ENCODE results near the gene NF1. TPM values are rescaled to one million over a fixed set of nuclear protein-coding genes. Genes with fewer than 3 reads are reported as not detected.
"Not testable (repeated sequence)": the region's sequence is repeated elsewhere in the genome, so short reads cannot be mapped to it uniquely, and the experiment has no call there.

NF1 gene
- polyA plus RNA-seq, 4 donors, result 32.1 to 45.4 (median 39.9) TPM

DNA sequence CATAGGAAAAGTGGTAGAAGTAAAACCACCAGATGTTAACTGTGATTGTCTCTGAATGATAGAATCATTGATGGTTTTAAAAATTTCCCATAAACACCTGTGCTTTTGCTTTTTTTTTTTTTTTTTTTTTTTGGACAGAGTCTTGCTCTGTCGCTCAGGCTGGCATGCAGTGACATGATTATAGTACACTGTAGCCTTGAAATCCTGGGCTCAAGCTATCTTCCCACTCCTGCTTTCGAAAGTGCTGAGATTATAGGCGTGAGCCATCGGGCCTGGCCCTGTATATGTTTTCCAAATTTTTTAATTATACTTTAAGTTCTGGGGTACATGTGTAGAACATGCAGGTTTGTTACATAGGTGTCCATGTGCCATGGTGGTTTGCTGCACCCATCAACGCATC lies 80.5 kb downstream of the NF1 start:
- no peak for DNase-seq (ENCODE audit: low read depth in 4 of 4, low spot score in 2 of 4)

DNA sequence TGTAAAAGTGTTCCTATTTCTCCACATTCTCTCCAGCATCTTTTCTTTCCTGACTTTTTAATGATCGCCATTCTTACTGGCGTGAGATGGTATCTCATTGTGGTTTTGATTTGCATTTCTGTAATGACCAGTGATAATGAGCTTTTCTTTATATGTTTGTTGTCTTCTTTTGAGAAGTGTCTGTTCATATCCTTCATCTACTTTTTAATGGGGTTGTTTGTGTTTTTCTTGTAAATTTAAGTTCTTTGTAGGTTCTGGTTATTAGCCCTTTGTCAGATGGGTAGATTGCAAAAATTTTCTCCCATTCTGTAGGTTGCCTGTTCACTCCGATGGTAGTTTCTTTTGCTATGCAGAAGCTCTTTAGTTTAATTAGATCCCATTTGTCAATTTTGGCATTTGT lies 81.4 kb downstream of the NF1 start:
- not testable (repeated sequence) for DNase-seq (ENCODE audit: low read depth in 4 of 4, low spot score in 2 of 4)

DNA sequence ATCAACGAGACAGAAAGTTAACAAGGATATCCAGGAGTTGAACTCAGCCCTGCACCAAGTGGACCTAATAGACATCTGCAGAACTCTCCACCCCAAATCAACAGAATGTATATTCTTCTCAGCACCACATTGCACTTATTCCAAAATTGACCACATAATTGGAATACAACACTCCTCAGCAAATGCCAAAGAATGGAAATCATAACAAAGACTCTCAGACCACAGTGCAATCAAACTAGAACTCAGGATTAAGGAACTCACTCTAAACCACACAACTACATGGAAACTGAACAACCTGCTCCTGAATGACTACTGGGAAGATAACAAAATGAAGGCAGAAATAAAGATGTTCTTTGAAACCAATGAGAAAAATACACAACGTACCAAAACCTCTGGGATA lies 84.2 kb downstream of the NF1 start:
- not testable (repeated sequence) for DNase-seq (ENCODE audit: low read depth in 4 of 4, low spot score in 2 of 4)

DNA sequence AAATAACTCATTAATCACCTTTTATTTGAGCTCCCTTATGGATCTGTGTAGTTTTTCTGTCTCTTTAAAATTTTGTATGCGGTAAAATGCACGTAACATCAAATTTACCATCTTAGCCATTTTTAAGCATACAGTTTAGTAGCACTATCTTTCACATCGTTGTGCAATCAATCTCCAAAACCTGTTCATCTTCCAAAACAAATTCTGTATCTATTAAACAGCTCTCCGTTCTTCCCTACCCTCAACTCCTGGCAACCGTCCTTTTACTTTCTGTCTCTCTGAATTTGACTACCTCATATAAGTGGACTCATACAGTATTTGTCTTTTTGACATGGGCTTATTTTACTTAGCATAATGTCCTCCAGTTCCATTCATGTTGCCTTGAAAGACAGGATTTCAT lies 100.5 kb downstream of the NF1 start:
- DNase-seq (ENCODE audit: low read depth in 4 of 4, low spot score in 2 of 4), result no peak

DNA sequence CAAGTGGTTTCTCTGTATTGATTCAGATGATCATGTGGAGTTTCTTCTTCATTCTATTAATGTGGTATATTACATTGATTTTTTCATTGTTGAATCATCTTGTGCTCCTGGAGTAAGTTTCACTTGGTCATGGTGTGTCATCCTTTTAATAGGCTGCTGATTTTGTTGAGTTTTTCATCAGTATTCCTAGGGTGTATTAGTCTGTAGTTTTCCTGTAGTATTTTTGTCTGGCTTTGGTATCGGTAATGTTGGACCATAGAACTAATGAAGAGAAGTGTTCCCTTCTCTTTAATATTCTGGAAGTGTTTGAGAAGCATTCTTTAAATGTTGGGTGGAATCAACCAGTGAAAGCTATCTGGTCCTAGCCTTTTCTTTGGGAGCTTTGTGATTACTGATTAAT lies 103.2 kb downstream of the NF1 start:
- no peak for DNase-seq (ENCODE audit: low read depth in 4 of 4, low spot score in 2 of 4)

DNA sequence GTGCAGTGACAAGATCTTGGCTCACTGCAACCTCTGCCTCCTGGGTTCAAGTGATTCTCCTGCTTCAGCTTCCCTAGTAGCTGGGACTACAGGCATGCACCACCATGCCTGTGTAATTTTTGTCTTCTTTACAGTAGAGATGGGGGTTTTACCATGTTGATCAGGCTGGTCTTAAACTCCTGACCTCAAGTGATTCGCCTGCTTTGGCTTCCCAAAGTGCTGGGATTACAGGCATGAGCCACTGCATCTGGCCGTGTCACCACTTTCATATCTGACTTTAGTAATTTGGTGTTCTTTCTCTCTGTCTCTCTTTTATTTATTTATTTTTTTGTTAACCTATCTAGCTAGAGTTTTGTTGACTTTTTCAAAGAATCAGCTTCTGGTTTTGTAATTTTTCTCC lies 103.9 kb downstream of the NF1 start:
- DNase-seq (ENCODE audit: low read depth in 4 of 4, low spot score in 2 of 4), result not testable (repeated sequence)

GRCh38 chr17:31200287-31200686 lies 105.5 kb downstream of the NF1 start:
- DNase-seq (ENCODE audit: low read depth in 4 of 4, low spot score in 2 of 4), result no peak

GRCh38 chr17:31202968-31203367 lies 108.2 kb downstream of the NF1 start:
- no peak for DNase-seq (ENCODE audit: low read depth in 4 of 4, low spot score in 2 of 4)

DNA sequence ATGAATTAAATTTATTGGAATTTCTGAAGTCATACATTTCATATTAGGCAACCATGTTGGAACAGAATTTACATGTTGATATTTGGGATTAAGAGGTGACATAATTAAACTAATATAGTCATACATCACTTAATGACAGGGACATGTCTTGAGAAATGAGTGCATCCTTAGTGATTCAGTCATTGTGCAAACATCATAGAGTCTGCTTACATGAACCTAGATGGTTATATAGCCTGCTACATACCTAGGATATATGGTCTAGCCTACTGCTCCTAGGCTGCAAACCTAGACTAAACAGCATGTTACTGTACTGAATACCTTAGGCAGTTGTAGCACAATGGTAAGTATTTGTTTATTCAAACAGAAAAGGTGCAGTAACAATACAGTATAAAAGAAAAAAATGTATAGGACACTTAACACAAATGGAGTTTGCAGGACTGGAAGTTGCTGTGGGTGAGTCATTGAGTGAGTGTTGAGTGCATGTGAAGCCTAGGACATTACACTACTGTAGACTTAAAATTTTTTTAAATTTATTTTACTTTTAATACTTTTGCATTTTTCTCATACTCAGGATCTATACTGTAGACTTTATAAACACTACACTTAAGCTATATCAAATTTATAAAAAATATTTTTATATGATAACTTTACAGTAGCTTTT lies 116.7 kb downstream of the NF1 start:
- no peak for DNase-seq (ENCODE audit: low read depth in 4 of 4, low spot score in 2 of 4)

- DNase-seq (ENCODE audit: low read depth in 4 of 4, low spot score in 2 of 4), result peak; percentile 9 to 36 (median 24)
Measured at GRCh38 chr17:31216031-31216751, 121.4 kb downstream of the NF1 start.

DNA sequence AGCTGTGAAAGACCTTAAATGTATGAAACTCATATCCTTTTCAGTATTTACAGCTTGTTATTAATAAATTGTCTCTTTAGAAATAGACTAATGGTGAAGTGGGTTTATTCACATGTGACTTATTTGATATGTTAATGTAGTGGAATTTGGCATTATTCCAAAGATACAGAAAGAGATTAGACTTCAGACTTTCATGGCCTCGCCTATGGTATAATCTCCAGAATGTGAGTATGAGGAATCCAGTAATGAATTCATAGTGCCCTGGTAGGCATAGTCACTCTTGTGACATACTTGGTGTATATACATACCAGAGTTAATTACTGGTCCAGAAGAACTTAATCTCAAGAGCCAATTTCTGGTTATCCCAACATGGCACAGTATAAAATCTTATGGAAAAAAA lies 129.6 kb downstream of the NF1 start:
- DNase-seq (ENCODE audit: low read depth in 4 of 4, low spot score in 2 of 4), result no peak

DNA sequence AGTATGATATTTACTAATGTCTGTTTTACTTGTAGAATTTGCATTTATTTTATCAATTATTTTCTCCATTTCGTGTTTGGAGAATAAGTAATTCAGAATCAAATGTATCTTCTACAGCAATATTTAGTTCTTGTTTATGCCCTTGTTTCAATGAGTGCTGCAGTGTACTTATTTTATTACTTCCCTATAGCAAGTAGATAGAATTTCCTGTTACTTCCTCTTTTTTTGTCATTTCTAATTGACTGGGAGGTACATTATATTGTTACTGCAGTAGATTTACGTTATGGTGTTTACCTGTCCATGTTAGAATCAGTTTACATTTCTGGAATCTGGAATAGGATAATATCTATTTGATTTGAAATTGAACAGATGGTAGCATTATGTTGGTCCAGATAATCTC lies 131.1 kb downstream of the NF1 start:
- DNase-seq (ENCODE audit: low read depth in 4 of 4, low spot score in 2 of 4), result no peak

GRCh38 chr17:31226373-31226772 lies 131.6 kb downstream of the NF1 start:
- DNase-seq (ENCODE audit: low read depth in 4 of 4, low spot score in 2 of 4), result no peak

GRCh38 chr17:31226950-31227349 lies 132.2 kb downstream of the NF1 start:
- DNase-seq (ENCODE audit: low read depth in 4 of 4, low spot score in 2 of 4), result no peak

- DNase-seq (ENCODE audit: low read depth in 4 of 4, low spot score in 2 of 4), result no peak
Measured at GRCh38 chr17:31231852-31232251, 137.1 kb downstream of the NF1 start.

DNA sequence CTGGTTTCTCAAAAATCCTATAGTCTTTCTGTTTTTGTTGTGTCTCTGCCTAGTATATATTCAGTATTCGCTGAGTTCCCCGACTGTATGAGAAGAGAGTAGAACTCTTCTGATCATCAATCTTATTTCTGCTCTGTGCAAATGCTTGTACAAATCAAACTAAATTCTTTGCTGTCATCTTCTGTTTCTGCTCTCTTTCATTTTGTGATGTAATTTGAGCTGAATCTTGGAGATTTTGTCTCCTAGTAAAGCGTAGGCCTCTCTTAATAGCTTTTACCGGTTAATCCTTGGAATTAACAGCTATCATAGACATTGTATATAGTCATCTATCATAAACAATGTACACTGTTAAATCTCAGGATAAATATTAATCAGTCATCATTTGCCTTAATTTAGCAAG lies 140.3 kb downstream of the NF1 start:
- DNase-seq (ENCODE audit: low read depth in 4 of 4, low spot score in 2 of 4), result no peak

- DNase-seq (ENCODE audit: low read depth in 4 of 4, low spot score in 2 of 4), result no peak
Measured at GRCh38 chr17:31236137-31236536, 141.4 kb downstream of the NF1 start.

DNA sequence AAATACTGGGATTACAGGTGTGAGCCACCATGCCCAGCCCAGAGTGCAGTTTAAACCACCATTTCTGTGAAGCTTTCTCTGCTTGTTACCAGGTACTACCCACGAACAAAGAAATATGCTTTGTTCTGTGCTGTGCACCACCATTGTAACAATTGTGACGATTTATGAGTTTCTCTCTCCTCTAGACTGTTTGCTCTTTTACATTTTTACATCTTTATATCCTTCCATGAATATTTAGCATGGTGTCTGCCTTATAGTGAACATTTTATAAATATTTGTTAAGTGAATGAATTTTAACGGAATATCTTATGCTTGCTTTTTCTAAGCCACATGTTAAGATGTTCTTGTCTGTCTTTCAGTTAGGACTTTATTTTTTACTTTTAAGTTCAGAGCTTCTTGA lies 141.9 kb downstream of the NF1 start:
- DNase-seq (ENCODE audit: low read depth in 4 of 4, low spot score in 2 of 4), result no peak

GRCh38 chr17:31241116-31241515 lies 146.3 kb downstream of the NF1 start:
- no peak for DNase-seq (ENCODE audit: low read depth in 4 of 4, low spot score in 2 of 4)

- no peak for DNase-seq (ENCODE audit: low read depth in 4 of 4, low spot score in 2 of 4)
Measured at GRCh38 chr17:31248986-31249834, 154.4 kb downstream of the NF1 start.

- no peak for DNase-seq (ENCODE audit: low read depth in 4 of 4, low spot score in 2 of 4)
Measured at GRCh38 chr17:31249835-31250141, 155.0 kb downstream of the NF1 start.

GRCh38 chr17:31250229-31250628 lies 155.5 kb downstream of the NF1 start:
- DNase-seq (ENCODE audit: low read depth in 4 of 4, low spot score in 2 of 4), result no peak

All from left renal cortex interstitium (tissue), 4 donors.